GM21619 (cell line): ENCODE measurements around the gene NUP43.
"Not testable (repeated sequence)": the region's sequence is repeated elsewhere in the genome, so short reads cannot be mapped to it uniquely, and the experiment has no call there.

ENCODE experiments used
- ATAC-seq: cut with Tn5 transposase; IDR thresholded peaks from one replicate; pipeline ENCODE4 v1.9.1; 2021; ENCODE audit not compliant: unreplicated experiment

NUP43 gene

GRCh38 chr6:149749082-149749593 is 2.8 kb upstream of the NUP43 start:
- ATAC-seq, result not testable (repeated sequence)

GRCh38 chr6:149745252-149745651 is 1.1 kb downstream of the NUP43 start:
- not testable (repeated sequence) for ATAC-seq

GRCh38 chr6:149734915-149735314 is 11.4 kb downstream of the NUP43 start:
- no peak for ATAC-seq

GRCh38 chr6:149733089-149733720 is 13.1 kb downstream of the NUP43 start:
- ATAC-seq, result no peak

GRCh38 chr6:149729824-149730223 is 16.5 kb downstream of the NUP43 start:
- ATAC-seq, result no peak

- ATAC-seq, result no peak
These were observed 17.7 kb downstream of the NUP43 start for GRCh38 chr6:149728499-149729234.

GRCh38 chr6:149727793-149728498 is 18.4 kb downstream of the NUP43 start:
- ATAC-seq, result no peak

GRCh38 chr6:149725785-149726184 is 20.5 kb downstream of the NUP43 start:
- ATAC-seq, result no peak

- ATAC-seq, result no peak
These were observed 22.4 kb downstream of the NUP43 start for GRCh38 chr6:149723771-149724417.

- ATAC-seq, result no peak
These were observed 23.1 kb downstream of the NUP43 start for GRCh38 chr6:149723262-149723661.

- ATAC-seq, result no peak
These were observed 26.8 kb downstream of the NUP43 start for GRCh38 chr6:149719531-149719930.

GRCh38 chr6:149717588-149718458 is 28.5 kb downstream of the NUP43 start, which contains the start of gene LATS1:
Gene LATS1 (minus strand): TSS chr6:149718101. CDS start chr6:149702126, 15,975 bp downstream.
- ATAC-seq, result peak; percentile 89

GRCh38 chr6:149717255-149717587 is 29.1 kb downstream of the NUP43 start:
- no peak for ATAC-seq

GRCh38 chr6:149716181-149716963 is 30.0 kb downstream of the NUP43 start:
- no peak for ATAC-seq

- no peak for ATAC-seq
These were observed 31.9 kb downstream of the NUP43 start for GRCh38 chr6:149714442-149714841.

GRCh38 chr6:149711711-149712110 is 34.6 kb downstream of the NUP43 start:
- no peak for ATAC-seq

- no peak for ATAC-seq
These were observed 44.6 kb downstream of the NUP43 start for GRCh38 chr6:149701714-149702113.

- ATAC-seq, result no peak
These were observed 47.2 kb downstream of the NUP43 start for GRCh38 chr6:149699150-149699549.

GRCh38 chr6:149698175-149698574 is 48.2 kb downstream of the NUP43 start:
- ATAC-seq, result no peak

GRCh38 chr6:149696901-149697300 is 49.4 kb downstream of the NUP43 start:
- no peak for ATAC-seq
